GM12878 (cell line): ENCODE data around the gene STXBP3.

ENCODE experiments used
- BCL11A ChIP-seq: IDR thresholded peaks from 2 replicates; pipeline ENCODE4 v1.6.1; 2011; ENCODE audit warnings: low read depth, low read length
- CHD2 ChIP-seq: IDR thresholded peaks from 2 replicates; pipeline ENCODE4 v1.6.1; 2011; ENCODE audit warnings: low read depth, low read length, improper control_type of control experiment, borderline replicate concordance
- ETV6 ChIP-seq, 2 experiments: fragments of 450-650 bp in 1 of 2; IDR thresholded peaks in 1 of 2; conservative IDR thresholded peaks in 1 of 2; 2 replicates each; pipeline ENCODE4 v1.6.1; 2014; ENCODE audit warnings: antibody characterized with exemption in 1 of 2, borderline replicate concordance in 1 of 2, low read depth in 1 of 2, mild to moderate bottlenecking in 1 of 2, moderate library complexity in 1 of 2
- NFYA ChIP-seq: IDR thresholded peaks from 2 replicates; pipeline ENCODE4 v1.6.1; 2011; ENCODE audit warnings: low read depth, mild to moderate bottlenecking, low read length, improper control_type of control experiment, borderline replicate concordance
- PAX5 ChIP-seq: IDR thresholded peaks from 2 replicates; pipeline ENCODE4 v1.6.1; 2011; ENCODE audit warnings: low read depth, low read length, borderline replicate concordance
- POLR2A ChIP-seq: IDR thresholded peaks from 2 replicates; pipeline ENCODE4 v1.6.1; 2011; ENCODE audit warnings: low read depth, mild to moderate bottlenecking, low read length
- RAD21 ChIP-seq: IDR thresholded peaks from 2 replicates; pipeline ENCODE4 v1.6.1; 2011; ENCODE audit warnings: mild to moderate bottlenecking, low read depth, low read length, moderate library complexity; ENCODE audit not compliant: insufficient read depth
- TF ChIP-seq, protein P1 (sequence below), 3 experiments: IDR thresholded peaks in 2 of 3; conservative IDR thresholded peaks in 1 of 3; 2 replicates each; pipeline ENCODE4 v1.5.1; 2011; ENCODE audit warnings: low read depth in 3 of 3, low read length in 3 of 3, mild to moderate bottlenecking in 3 of 3, control low read depth in 2 of 3, moderate library complexity in 2 of 3, inconsistent platforms in 1 of 3, mixed read lengths in 1 of 3; ENCODE audit not compliant: control insufficient read depth in 2 of 3, insufficient read depth in 1 of 3; ENCODE audit errors: extremely low read depth in 1 of 3
- TF ChIP-seq, protein P2 (sequence below): fragments of 150-350 bp; IDR thresholded peaks from 2 replicates; pipeline ENCODE4 v1.6.1; 2016; ENCODE audit warnings: low read depth, low read length
- TF ChIP-seq, protein P3 (sequence below): IDR thresholded peaks from 2 replicates; pipeline ENCODE4 v1.6.1; 2011; ENCODE audit warnings: low read depth, mild to moderate bottlenecking, low read length, moderate library complexity, borderline replicate concordance; ENCODE audit errors: extremely low read depth
- TF ChIP-seq, protein P4 (sequence below): fragments of 450-650 bp; IDR thresholded peaks from 2 replicates; pipeline ENCODE4 v1.6.1; 2017; ENCODE audit warnings: mild to moderate bottlenecking, moderate library complexity

DNA sequence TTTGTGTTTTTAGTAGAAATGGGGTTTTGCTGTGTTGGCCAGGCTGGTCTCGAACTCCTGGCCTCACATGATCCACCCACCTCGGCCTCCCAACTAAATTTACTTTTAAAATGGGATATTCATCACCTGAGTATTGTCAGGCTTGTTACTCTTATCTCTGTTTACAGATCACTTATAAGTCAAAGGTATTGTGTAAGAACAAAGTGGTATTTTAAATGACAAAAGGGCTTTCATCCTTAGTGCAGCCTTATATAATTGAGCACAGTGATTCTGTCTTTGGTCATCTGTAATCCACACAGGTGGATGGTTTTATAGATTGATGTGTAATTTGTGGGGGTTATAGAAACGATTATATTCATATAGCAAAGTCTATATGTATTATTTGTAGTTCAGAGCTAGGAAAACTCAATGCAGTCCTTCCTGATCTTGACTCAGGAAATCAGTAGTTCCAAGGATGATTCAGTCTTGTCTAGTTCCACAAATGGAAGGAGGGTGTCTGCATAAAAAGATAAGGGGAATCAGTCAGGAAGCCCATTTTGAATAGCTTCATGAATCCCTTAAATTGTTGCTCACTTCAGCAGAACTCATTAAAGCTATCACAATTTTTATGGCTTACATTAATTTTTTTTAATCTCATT lies 34.6 kb downstream of the STXBP3 start:
- TF ChIP-seq BCL11A (no peak), RAD21 (no peak), PAX5 (no peak), POLR2A (no peak), CHD2 (no peak), NFYA (no peak), ETV6 (conservative IDR thresholded peaks at IDR 0.05 in 1 of 2, IDR thresholded peaks at IDR 0.05 in 1 of 2; ENCODE audit: borderline replicate concordance in 1 of 2, low read depth in 1 of 2) (no peak)
- TF ChIP-seq, protein P1, sequence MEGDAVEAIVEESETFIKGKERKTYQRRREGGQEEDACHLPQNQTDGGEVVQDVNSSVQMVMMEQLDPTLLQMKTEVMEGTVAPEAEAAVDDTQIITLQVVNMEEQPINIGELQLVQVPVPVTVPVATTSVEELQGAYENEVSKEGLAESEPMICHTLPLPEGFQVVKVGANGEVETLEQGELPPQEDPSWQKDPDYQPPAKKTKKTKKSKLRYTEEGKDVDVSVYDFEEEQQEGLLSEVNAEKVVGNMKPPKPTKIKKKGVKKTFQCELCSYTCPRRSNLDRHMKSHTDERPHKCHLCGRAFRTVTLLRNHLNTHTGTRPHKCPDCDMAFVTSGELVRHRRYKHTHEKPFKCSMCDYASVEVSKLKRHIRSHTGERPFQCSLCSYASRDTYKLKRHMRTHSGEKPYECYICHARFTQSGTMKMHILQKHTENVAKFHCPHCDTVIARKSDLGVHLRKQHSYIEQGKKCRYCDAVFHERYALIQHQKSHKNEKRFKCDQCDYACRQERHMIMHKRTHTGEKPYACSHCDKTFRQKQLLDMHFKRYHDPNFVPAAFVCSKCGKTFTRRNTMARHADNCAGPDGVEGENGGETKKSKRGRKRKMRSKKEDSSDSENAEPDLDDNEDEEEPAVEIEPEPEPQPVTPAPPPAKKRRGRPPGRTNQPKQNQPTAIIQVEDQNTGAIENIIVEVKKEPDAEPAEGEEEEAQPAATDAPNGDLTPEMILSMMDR (IDR thresholded peaks at IDR 0.05 in 2 of 3, conservative IDR thresholded peaks at IDR 0.05 in 1 of 3; ENCODE audit: control insufficient read depth in 2 of 3, extremely low read depth in 1 of 3, insufficient read depth in 1 of 3, low read depth in 3 of 3, low read length in 3 of 3), result no peak
- TF ChIP-seq, protein P2, sequence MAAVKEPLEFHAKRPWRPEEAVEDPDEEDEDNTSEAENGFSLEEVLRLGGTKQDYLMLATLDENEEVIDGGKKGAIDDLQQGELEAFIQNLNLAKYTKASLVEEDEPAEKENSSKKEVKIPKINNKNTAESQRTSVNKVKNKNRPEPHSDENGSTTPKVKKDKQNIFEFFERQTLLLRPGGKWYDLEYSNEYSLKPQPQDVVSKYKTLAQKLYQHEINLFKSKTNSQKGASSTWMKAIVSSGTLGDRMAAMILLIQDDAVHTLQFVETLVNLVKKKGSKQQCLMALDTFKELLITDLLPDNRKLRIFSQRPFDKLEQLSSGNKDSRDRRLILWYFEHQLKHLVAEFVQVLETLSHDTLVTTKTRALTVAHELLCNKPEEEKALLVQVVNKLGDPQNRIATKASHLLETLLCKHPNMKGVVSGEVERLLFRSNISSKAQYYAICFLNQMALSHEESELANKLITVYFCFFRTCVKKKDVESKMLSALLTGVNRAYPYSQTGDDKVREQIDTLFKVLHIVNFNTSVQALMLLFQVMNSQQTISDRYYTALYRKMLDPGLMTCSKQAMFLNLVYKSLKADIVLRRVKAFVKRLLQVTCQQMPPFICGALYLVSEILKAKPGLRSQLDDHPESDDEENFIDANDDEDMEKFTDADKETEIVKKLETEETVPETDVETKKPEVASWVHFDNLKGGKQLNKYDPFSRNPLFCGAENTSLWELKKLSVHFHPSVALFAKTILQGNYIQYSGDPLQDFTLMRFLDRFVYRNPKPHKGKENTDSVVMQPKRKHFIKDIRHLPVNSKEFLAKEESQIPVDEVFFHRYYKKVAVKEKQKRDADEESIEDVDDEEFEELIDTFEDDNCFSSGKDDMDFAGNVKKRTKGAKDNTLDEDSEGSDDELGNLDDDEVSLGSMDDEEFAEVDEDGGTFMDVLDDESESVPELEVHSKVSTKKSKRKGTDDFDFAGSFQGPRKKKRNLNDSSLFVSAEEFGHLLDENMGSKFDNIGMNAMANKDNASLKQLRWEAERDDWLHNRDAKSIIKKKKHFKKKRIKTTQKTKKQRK, result no peak
- TF ChIP-seq, protein P3, sequence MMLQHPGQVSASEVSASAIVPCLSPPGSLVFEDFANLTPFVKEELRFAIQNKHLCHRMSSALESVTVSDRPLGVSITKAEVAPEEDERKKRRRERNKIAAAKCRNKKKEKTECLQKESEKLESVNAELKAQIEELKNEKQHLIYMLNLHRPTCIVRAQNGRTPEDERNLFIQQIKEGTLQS, result no peak
- TF ChIP-seq, protein P4, sequence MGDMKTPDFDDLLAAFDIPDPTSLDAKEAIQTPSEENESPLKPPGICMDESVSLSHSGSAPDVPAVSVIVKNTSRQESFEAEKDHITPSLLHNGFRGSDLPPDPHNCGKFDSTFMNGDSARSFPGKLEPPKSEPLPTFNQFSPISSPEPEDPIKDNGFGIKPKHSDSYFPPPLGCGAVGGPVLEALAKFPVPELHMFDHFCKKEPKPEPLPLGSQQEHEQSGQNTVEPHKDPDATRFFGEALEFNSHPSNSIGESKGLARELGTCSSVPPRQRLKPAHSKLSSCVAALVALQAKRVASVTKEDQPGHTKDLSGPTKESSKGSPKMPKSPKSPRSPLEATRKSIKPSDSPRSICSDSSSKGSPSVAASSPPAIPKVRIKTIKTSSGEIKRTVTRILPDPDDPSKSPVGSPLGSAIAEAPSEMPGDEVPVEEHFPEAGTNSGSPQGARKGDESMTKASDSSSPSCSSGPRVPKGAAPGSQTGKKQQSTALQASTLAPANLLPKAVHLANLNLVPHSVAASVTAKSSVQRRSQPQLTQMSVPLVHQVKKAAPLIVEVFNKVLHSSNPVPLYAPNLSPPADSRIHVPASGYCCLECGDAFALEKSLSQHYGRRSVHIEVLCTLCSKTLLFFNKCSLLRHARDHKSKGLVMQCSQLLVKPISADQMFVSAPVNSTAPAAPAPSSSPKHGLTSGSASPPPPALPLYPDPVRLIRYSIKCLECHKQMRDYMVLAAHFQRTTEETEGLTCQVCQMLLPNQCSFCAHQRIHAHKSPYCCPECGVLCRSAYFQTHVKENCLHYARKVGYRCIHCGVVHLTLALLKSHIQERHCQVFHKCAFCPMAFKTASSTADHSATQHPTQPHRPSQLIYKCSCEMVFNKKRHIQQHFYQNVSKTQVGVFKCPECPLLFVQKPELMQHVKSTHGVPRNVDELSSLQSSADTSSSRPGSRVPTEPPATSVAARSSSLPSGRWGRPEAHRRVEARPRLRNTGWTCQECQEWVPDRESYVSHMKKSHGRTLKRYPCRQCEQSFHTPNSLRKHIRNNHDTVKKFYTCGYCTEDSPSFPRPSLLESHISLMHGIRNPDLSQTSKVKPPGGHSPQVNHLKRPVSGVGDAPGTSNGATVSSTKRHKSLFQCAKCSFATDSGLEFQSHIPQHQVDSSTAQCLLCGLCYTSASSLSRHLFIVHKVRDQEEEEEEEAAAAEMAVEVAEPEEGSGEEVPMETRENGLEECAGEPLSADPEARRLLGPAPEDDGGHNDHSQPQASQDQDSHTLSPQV, result no peak
